ENCODE data around the gene RHO. TPM values are rescaled to one million over a fixed set of nuclear protein-coding genes. Genes with fewer than 3 reads are reported as not detected.

The RHO gene
- total and polyA plus RNA-seq, 2 donors (not counting 1 experiment from before 2014, with no cell fraction given), result 0.10 TPM; not detected in 1

- Mint-ChIP-seq H3K27ac (no peak overlapping the region), H3K9me3 (ENCODE audit: insufficient read depth) (no peaks in the 10 kb centered on the region), H3K27me3 (peaks cover 8% of the 10 kb centered on the region), H3K4me3 (no peak overlapping the region), H3K4me1 (peaks cover 10% of the 10 kb centered on the region)
- no peak for ATAC-seq (ENCODE audit: low read depth)
- 70% methylated on average over 8 of the region's 11 CpGs for WGBS (ENCODE audit: insufficient coverage)
- no peak overlapping the region for H3K4me3 ChIP-seq (ENCODE audit: control extremely low read depth in 1 of 5, extremely low read depth in 1 of 5, insufficient read depth in 1 of 5, low read depth in 2 of 5, low read length in 4 of 5)
- no peak for TF ChIP-seq EZH2 (IDR thresholded peaks at IDR 0.05; ENCODE audit: borderline replicate concordance, insufficient read depth, low read depth, low read length, poor library complexity, severe bottlenecking)
- TF ChIP-seq, protein P1, sequence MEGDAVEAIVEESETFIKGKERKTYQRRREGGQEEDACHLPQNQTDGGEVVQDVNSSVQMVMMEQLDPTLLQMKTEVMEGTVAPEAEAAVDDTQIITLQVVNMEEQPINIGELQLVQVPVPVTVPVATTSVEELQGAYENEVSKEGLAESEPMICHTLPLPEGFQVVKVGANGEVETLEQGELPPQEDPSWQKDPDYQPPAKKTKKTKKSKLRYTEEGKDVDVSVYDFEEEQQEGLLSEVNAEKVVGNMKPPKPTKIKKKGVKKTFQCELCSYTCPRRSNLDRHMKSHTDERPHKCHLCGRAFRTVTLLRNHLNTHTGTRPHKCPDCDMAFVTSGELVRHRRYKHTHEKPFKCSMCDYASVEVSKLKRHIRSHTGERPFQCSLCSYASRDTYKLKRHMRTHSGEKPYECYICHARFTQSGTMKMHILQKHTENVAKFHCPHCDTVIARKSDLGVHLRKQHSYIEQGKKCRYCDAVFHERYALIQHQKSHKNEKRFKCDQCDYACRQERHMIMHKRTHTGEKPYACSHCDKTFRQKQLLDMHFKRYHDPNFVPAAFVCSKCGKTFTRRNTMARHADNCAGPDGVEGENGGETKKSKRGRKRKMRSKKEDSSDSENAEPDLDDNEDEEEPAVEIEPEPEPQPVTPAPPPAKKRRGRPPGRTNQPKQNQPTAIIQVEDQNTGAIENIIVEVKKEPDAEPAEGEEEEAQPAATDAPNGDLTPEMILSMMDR (IDR thresholded peaks at IDR 0.05), result no peak
- no peaks in the 10 kb centered on the region for H3K36me3 ChIP-seq (replicated peaks in 1 of 2; ENCODE audit: control extremely low read depth in 1 of 2, control insufficient read depth in 1 of 2, extremely low read depth in 1 of 2, insufficient read depth in 2 of 2, low read length in 1 of 2)
- H3K27ac ChIP-seq (ENCODE audit: low read length in 2 of 2), result no peak overlapping the region
- H3K9me3 ChIP-seq (ENCODE audit: control extremely low read depth in 1 of 3, control insufficient read depth in 2 of 3, insufficient read depth in 1 of 3, low read length in 2 of 3), result no peaks in the 10 kb centered on the region
- peaks cover 0 to 31% (median 2%) of the 10 kb centered on the region in 4 experiments for H3K27me3 ChIP-seq (replicated peaks in 1 of 4; ENCODE audit: control extremely low read depth in 1 of 4, control insufficient read depth in 3 of 4, insufficient read depth in 4 of 4, low read length in 3 of 4)
- no peaks in the 10 kb centered on the region for H4K20me1 ChIP-seq (ENCODE audit: control insufficient read depth, insufficient read depth, low read length, poor library complexity, severe bottlenecking)
- DNase-seq, result no peak
- intact Hi-C loops (cut with micrococcal nuclease), result no loop called here
- CTCF ChIA-PET, result interaction anchor here (0.6 to 1.3 kb wide), 3 partner anchors 8 to 1446 kb away, joined by 3 read pairs; no protein-coding TSS in a partner anchor
- no peak overlapping the region for H3K4me2 ChIP-seq (replicated peaks; ENCODE audit: low read depth, low read length, poor library complexity, severe bottlenecking)
- H3K9ac ChIP-seq (ENCODE audit: low read length), result no peak overlapping the region
- POLR2A ChIA-PET, result interaction anchor here (0.6 to 1.1 kb wide), 2 partner anchors 17 to 318 kb away, joined by 4 read pairs; no protein-coding TSS in a partner anchor
- no peak overlapping the region for H2AFZ ChIP-seq (ENCODE audit: insufficient read depth, low read depth, low read length, poor library complexity, severe bottlenecking)
- H3K4me1 ChIP-seq (ENCODE audit: control insufficient read depth in 2 of 2, insufficient read depth in 2 of 2, low read length in 2 of 2), result peaks cover 0 to 5% of the 10 kb centered on the region in 2 donors
- H3K79me2 ChIP-seq (ENCODE audit: control insufficient read depth, insufficient read depth, low read length), result no peaks in the 10 kb centered on the region
Observed at GRCh38 chr3:129558772-129559564, 30.5 kb downstream of the RHO start.

DNA sequence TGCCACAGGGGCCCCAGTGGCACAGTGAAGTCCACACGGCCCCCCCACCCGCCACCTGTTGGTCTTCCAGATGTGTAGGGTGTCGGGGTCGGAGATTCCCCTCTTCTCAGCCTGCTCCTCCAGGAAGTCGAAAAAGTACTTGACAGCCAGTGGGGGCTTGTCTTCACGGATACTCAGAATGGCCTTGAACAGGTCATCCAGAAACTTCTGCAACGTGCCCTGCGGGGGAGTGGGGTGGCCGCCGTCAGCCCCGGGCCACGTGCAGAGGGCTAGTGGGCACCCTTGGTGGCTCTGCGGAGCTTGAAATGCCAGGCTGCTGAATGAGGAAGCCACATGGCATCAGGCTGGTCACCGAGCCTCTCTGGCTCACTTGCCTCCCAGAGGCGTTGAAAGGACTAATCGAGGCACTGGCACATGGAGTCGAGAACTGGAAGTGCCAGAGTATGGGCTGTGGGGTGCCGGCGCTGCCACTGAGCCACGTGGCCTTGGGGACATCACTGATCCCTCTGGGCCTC is 31.2 kb downstream of the RHO start:
- H3K79me2 ChIP-seq (ENCODE audit: control insufficient read depth, insufficient read depth, low read length), result no peaks in the 10 kb centered on the region
- TF ChIP-seq, protein P1 (IDR thresholded peaks at IDR 0.05), result no peak
- no peak for TF ChIP-seq EZH2 (IDR thresholded peaks at IDR 0.05; ENCODE audit: borderline replicate concordance, insufficient read depth, low read depth, low read length, poor library complexity, severe bottlenecking)
- peaks cover 0 to 5% of the 10 kb centered on the region in 2 donors for H3K4me1 ChIP-seq (ENCODE audit: control insufficient read depth in 2 of 2, insufficient read depth in 2 of 2, low read length in 2 of 2)
- H4K20me1 ChIP-seq (ENCODE audit: control insufficient read depth, insufficient read depth, low read length, poor library complexity, severe bottlenecking), result no peaks in the 10 kb centered on the region
- no peak for ATAC-seq (ENCODE audit: low read depth)
- no peak overlapping the region for H3K9ac ChIP-seq (ENCODE audit: low read length)
- CTCF ChIA-PET, result interaction anchor here (0.6 kb wide), 2 partner anchors 160 to 1447 kb away, joined by 3 read pairs; no protein-coding TSS in a partner anchor
- H3K27ac ChIP-seq (ENCODE audit: low read length in 2 of 2), result no peak overlapping the region
- no peaks in the 10 kb centered on the region for H3K9me3 ChIP-seq (ENCODE audit: control extremely low read depth in 1 of 3, control insufficient read depth in 2 of 3, insufficient read depth in 1 of 3, low read length in 2 of 3)
- Mint-ChIP-seq H3K4me3 (no peak overlapping the region), H3K27ac (no peak overlapping the region), H3K4me1 (peaks cover 6% of the 10 kb centered on the region), H3K27me3 (peaks cover 4% of the 10 kb centered on the region), H3K9me3 (ENCODE audit: insufficient read depth) (no peaks in the 10 kb centered on the region)
- peaks cover 0 to 27% (median 2%) of the 10 kb centered on the region in 4 experiments for H3K27me3 ChIP-seq (replicated peaks in 1 of 4; ENCODE audit: control extremely low read depth in 1 of 4, control insufficient read depth in 3 of 4, insufficient read depth in 4 of 4, low read length in 3 of 4)
- no peak overlapping the region for H3K4me2 ChIP-seq (replicated peaks; ENCODE audit: low read depth, low read length, poor library complexity, severe bottlenecking)
- POLR2A ChIA-PET, result interaction anchor here (0.6 kb wide), 1 partner anchor 318 kb away, joined by 4 read pairs; no protein-coding TSS in a partner anchor
- 94% methylated on average over 19 of the region's 20 CpGs for WGBS (ENCODE audit: insufficient coverage)
- H3K4me3 ChIP-seq (ENCODE audit: control extremely low read depth in 1 of 5, extremely low read depth in 1 of 5, insufficient read depth in 1 of 5, low read depth in 2 of 5, low read length in 4 of 5), result no peak overlapping the region
- no peak overlapping the region for H2AFZ ChIP-seq (ENCODE audit: insufficient read depth, low read depth, low read length, poor library complexity, severe bottlenecking)
- no peak for DNase-seq
- intact Hi-C loops (cut with micrococcal nuclease), result no loop called here
- no peaks in the 10 kb centered on the region for H3K36me3 ChIP-seq (replicated peaks in 1 of 2; ENCODE audit: control extremely low read depth in 1 of 2, control insufficient read depth in 1 of 2, extremely low read depth in 1 of 2, insufficient read depth in 2 of 2, low read length in 1 of 2)

Data from B cell (primary cell).